H1 (cell line): ENCODE measurements around the gene LAMA3. TPM values are rescaled to one million over a fixed set of nuclear protein-coding genes. Genes with fewer than 3 reads are reported as not detected.

ENCODE experiments used
- CTCF ChIA-PET: fragments of 300-600 bp; sonication (Branson Sonifier 250); formaldehyde crosslinking; loops from one replicate; lab custom pipeline; 2021; ENCODE audit not compliant: partially characterized antibody; lab: Charles Lee
- POLR2A ChIA-PET: fragments of 300-600 bp; sonication (Branson Sonifier 250); formaldehyde crosslinking; loops from one replicate; lab custom pipeline; 2021; ENCODE audit warnings: inconsistent platforms; ENCODE audit not compliant: partially characterized antibody; lab: Charles Lee
- DNase-seq, 2 experiments: peaks; one replicate each; pipeline versions ENCODE4 v3.0.0 to v3.0.0-alpha.2; 2010 to 2022; ENCODE audit warnings: low spot score in 2 of 2, low read depth in 1 of 2, mixed read lengths in 1 of 2
- FAIRE-seq: peaks from 2 replicates; lab custom pipeline; 2011; peaks lifted over from hg19 to GRCh38; lab: Jason Lieb, UNC
- H2AFZ ChIP-seq: 2 replicates; pipeline ENCODE4 v1.8.1; 2012; ENCODE audit warnings: low read length, inconsistent platforms
- H2AK5ac ChIP-seq: 2 replicates; pipeline ENCODE4 v1.6.1; 2013; ENCODE audit warnings: low read depth, low read length
- H2BK120ac ChIP-seq: replicated peaks from 2 replicates; pipeline ENCODE3; 2013; ENCODE audit warnings: low read depth, low read length, inconsistent platforms
- H2BK12ac ChIP-seq: 2 replicates; pipeline ENCODE4 v1.6.1; 2013; ENCODE audit warnings: low read depth, low read length
- H2BK15ac ChIP-seq: 2 replicates; pipeline ENCODE4 v1.6.1; 2013; ENCODE audit warnings: low read length
- H2BK20ac ChIP-seq: 2 replicates; pipeline ENCODE4 v1.6.1; 2013; ENCODE audit warnings: low read length
- H2BK5ac ChIP-seq: 2 replicates; pipeline ENCODE4 v1.6.1; 2013; ENCODE audit warnings: low read depth, low read length
- H3K14ac ChIP-seq: 2 replicates; pipeline ENCODE4 v1.6.1; 2013; ENCODE audit warnings: inconsistent platforms; ENCODE audit not compliant: insufficient read length
- H3K18ac ChIP-seq: 2 replicates; pipeline ENCODE4 v1.6.1; 2013; ENCODE audit warnings: low read length; ENCODE audit errors: extremely low read depth
- H3K23ac ChIP-seq: 2 replicates; pipeline ENCODE4 v1.6.1; 2013; ENCODE audit warnings: inconsistent platforms; ENCODE audit not compliant: insufficient read length
- H3K23me2 ChIP-seq: 2 replicates; pipeline ENCODE4 v1.6.1; 2013; ENCODE audit warnings: low read depth, low read length
- H3K27ac ChIP-seq: 2 replicates; pipeline ENCODE4 v1.6.1; 2011; ENCODE audit warnings: low read depth, low read length, inconsistent platforms
- H3K27me3 ChIP-seq, 4 experiments: replicated peaks in 1 of 4; 1 replicate in 1 of 4; 2 replicates in 3 of 4; pipeline versions ENCODE4 v1.6.1 to v1.8.1; 2011 to 2013; ENCODE audit warnings: low read length in 3 of 4, mild to moderate bottlenecking in 3 of 4, inconsistent platforms in 2 of 4, mixed read lengths in 2 of 4, moderate library complexity in 1 of 4; ENCODE audit not compliant: control insufficient read depth in 3 of 4, insufficient read depth in 3 of 4; ENCODE audit errors: extremely low read depth in 1 of 4
- H3K36me3 ChIP-seq, 4 experiments: 2 replicates each; pipeline versions ENCODE4 v1.6.1 to v1.8.1; 2011 to 2013; ENCODE audit warnings: mild to moderate bottlenecking in 4 of 4, low read length in 3 of 4, moderate library complexity in 2 of 4, control low read depth in 1 of 4, inconsistent platforms in 1 of 4; ENCODE audit not compliant: insufficient read depth in 4 of 4, control insufficient read depth in 2 of 4
- H3K4ac ChIP-seq: replicated peaks from 2 replicates; pipeline ENCODE3; 2013; ENCODE audit warnings: low read length, low read depth, mixed read lengths, inconsistent platforms; ENCODE audit not compliant: insufficient read length
- H3K4me1 ChIP-seq, 4 experiments: replicated peaks in 1 of 4; 1 replicate in 1 of 4; 2 replicates in 3 of 4; pipeline versions ENCODE4 v1.6.1 to v1.8.1; 2011 to 2013; ENCODE audit warnings: low read length in 3 of 4, inconsistent platforms in 2 of 4, mixed read lengths in 1 of 4; ENCODE audit not compliant: insufficient read depth in 4 of 4, control insufficient read depth in 3 of 4
- H3K4me2 ChIP-seq, 2 experiments: 2 replicates each; pipeline versions ENCODE4 v1.6.1 to v1.8.1; 2011 to 2013; ENCODE audit warnings: low read depth in 2 of 2, low read length in 2 of 2, control low read depth in 1 of 2, inconsistent platforms in 1 of 2, mild to moderate bottlenecking in 1 of 2; ENCODE audit not compliant: insufficient read depth in 1 of 2
- H3K4me3 ChIP-seq, 4 experiments: fragments of 200-600, 300-600 bp in 1 of 4; sonication (generic), shearing (Covaris generic), sonication (Bioruptor Twin) in 1 of 4; 2 replicates each; pipeline versions ENCODE4 v1.5.1 to v1.8.1; 2011 to 2016; ENCODE audit warnings: low read length in 4 of 4, low read depth in 3 of 4, control low read depth in 2 of 4, inconsistent platforms in 2 of 4, mild to moderate bottlenecking in 2 of 4, mixed read lengths in 1 of 4, moderate library complexity in 1 of 4; ENCODE audit not compliant: insufficient read depth in 2 of 4; ENCODE audit errors: extremely low read depth in 1 of 4
- H3K56ac ChIP-seq: replicated peaks from 2 replicates; pipeline ENCODE3; 2013; ENCODE audit warnings: low read depth, mild to moderate bottlenecking, mixed read lengths, low read length, inconsistent platforms; ENCODE audit not compliant: insufficient read length
- H3K79me1 ChIP-seq: 2 replicates; pipeline ENCODE4 v1.6.1; 2013; ENCODE audit warnings: low read depth, low read length, control low read depth
- H3K79me2 ChIP-seq, 2 experiments: 2 replicates each; pipeline versions ENCODE4 v1.6.1 to v1.8.1; 2012 to 2013; ENCODE audit warnings: low read length in 2 of 2, mild to moderate bottlenecking in 2 of 2, inconsistent platforms in 1 of 2; ENCODE audit not compliant: insufficient read depth in 2 of 2, control insufficient read depth in 1 of 2
- H3K9ac ChIP-seq, 4 experiments: replicated peaks in 1 of 4; 1 replicate in 1 of 4; 2 replicates in 3 of 4; pipeline versions ENCODE4 v1.6.1 to v1.8.1; 2011 to 2013; ENCODE audit warnings: low read depth in 3 of 4, low read length in 3 of 4, control low read depth in 2 of 4, mild to moderate bottlenecking in 2 of 4, moderate library complexity in 2 of 4, inconsistent platforms in 1 of 4; ENCODE audit errors: extremely low read depth in 1 of 4
- H3K9me3 ChIP-seq, 2 experiments: 2 replicates each; pipeline versions ENCODE4 v1.6.1 to v1.8.1; 2012 to 2013; ENCODE audit warnings: mild to moderate bottlenecking in 2 of 2, moderate library complexity in 2 of 2, control low read depth in 1 of 2, inconsistent platforms in 1 of 2, low read depth in 1 of 2, low read length in 1 of 2, mixed read lengths in 1 of 2; ENCODE audit not compliant: insufficient read depth in 2 of 2
- H4K20me1 ChIP-seq, 2 experiments: replicated peaks in 1 of 2; 2 replicates each; pipeline versions ENCODE3 to v1.8.1; 2011 to 2013; ENCODE audit warnings: inconsistent platforms in 2 of 2, low read length in 2 of 2, mild to moderate bottlenecking in 1 of 2; ENCODE audit not compliant: insufficient read depth in 2 of 2, control insufficient read depth in 1 of 2
- H4K5ac ChIP-seq: 2 replicates; pipeline ENCODE4 v1.6.1; 2013; ENCODE audit warnings: low read length, low read depth, mixed read lengths, inconsistent platforms; ENCODE audit not compliant: insufficient read length
- H4K8ac ChIP-seq: 2 replicates; pipeline ENCODE4 v1.8.0; 2013; ENCODE audit warnings: mild to moderate bottlenecking, moderate library complexity, low read length, inconsistent platforms; ENCODE audit not compliant: insufficient read depth; ENCODE audit errors: extremely low read depth
- H4K91ac ChIP-seq: replicated peaks from 2 replicates; pipeline ENCODE3; 2013; ENCODE audit warnings: low read length, mixed read lengths, inconsistent platforms; ENCODE audit not compliant: insufficient read length
- BACH1 ChIP-seq: IDR thresholded peaks from 2 replicates; pipeline ENCODE4 v1.6.1; 2012; ENCODE audit warnings: low read length, improper control_type of control experiment
- CBX5 ChIP-seq: fragments of 300-800, 300-1000 bp; sonication (generic); IDR thresholded peaks from 2 replicates; pipeline ENCODE4 v1.7.1; 2016; ENCODE audit warnings: antibody characterized with exemption, low read length, low read depth
- CBX8 ChIP-seq: fragments of 300-800, 300-1000 bp; sonication (generic); IDR thresholded peaks from 2 replicates; pipeline ENCODE4 v1.7.1; 2016; ENCODE audit warnings: low read depth, low read length, borderline replicate concordance
- MAFK ChIP-seq: IDR thresholded peaks from 2 replicates; pipeline ENCODE4 v1.6.1; 2012; ENCODE audit warnings: low read depth, mild to moderate bottlenecking, improper control_type of control experiment, low read length
- PHF8 ChIP-seq: fragments of 200-600 bp; sonication (generic); conservative IDR thresholded peaks from 2 replicates; pipeline ENCODE4 v1.7.1; 2012; ENCODE audit warnings: low read depth, mild to moderate bottlenecking, inconsistent platforms, low read length, moderate library complexity
- RFX5 ChIP-seq: IDR thresholded peaks from 2 replicates; pipeline ENCODE4 v1.6.1; 2011; ENCODE audit warnings: low read depth, low read length, improper control_type of control experiment, borderline replicate concordance
- SIRT6 ChIP-seq: IDR thresholded peaks from one replicate; pipeline ENCODE4 v1.7.1; 2012; ENCODE audit warnings: low read length, inconsistent platforms
- SIX5 ChIP-seq: IDR thresholded peaks from 2 replicates; pipeline ENCODE4 v1.6.1; 2011; ENCODE audit warnings: mild to moderate bottlenecking, low read depth, low read length
- TAF7 ChIP-seq: optimal IDR thresholded peaks from 2 replicates; pipeline ENCODE3; 2011; ENCODE audit warnings: low read depth, mild to moderate bottlenecking, inconsistent platforms, low read length, moderate library complexity, borderline replicate concordance
- TBP ChIP-seq: IDR thresholded peaks from 2 replicates; pipeline ENCODE4 v1.6.1; 2011; ENCODE audit warnings: low read depth, low read length, improper control_type of control experiment
- whole genome bisulfite sequencing, 2 experiments: shearing (Covaris generic) in 1 of 2; methylation state at CpG; one replicate each; pipeline versions ENCODE4 v1.1.6 to v1.1.7; 2013 to 2015; ENCODE audit warnings: low lambda C conversion rate in 2 of 2, mixed read lengths in 2 of 2, inconsistent platforms in 1 of 2, low coverage in 1 of 2, missing lambda C conversion rate in 1 of 2; ENCODE audit not compliant: insufficient replicate concordance in 2 of 2, insufficient coverage in 1 of 2, insufficient read length in 1 of 2; ENCODE audit errors: extremely low coverage in 1 of 2, missing lambda C conversion rate in 1 of 2; 5-methylcytosine and 5-hydroxymethylcytosine counted together
- polyA plus RNA-seq, 7 experiments: library from polyadenylated mRNA; depleted of rRNA in 3 of 7; stranded (reverse) in 5 of 7; unstranded in 2 of 7; fragments of >200 nt in 5 of 7; fragments of 200-250 nt in 2 of 7; gene quantifications; 1 replicate in 5 of 7; 2 replicates in 1 of 7; 4 replicates in 1 of 7; pipeline versions ENCODE4 v1.2.1 to v1.2.3, GENCODE V29; 2011 to 2013; ENCODE audit warnings: missing spikeins in 2 of 7, mixed read lengths in 2 of 7
- total RNA-seq: library from RNA; stranded (reverse); fragmentation: NEBNext Ultra II Directional; extraction: Animal tissue kit (Norgen Biotek cat#: 25700); gene quantifications from 2 replicates; pipeline ENCODE4 v1.2.1, GENCODE V29; 2021

LAMA3 gene
- total and polyA plus RNA-seq, 2 of the 8 experiments (the other 6 are each of a cell fraction or from before 2014, with no cell fraction given), result 0.76 to 5.0 TPM

DNA sequence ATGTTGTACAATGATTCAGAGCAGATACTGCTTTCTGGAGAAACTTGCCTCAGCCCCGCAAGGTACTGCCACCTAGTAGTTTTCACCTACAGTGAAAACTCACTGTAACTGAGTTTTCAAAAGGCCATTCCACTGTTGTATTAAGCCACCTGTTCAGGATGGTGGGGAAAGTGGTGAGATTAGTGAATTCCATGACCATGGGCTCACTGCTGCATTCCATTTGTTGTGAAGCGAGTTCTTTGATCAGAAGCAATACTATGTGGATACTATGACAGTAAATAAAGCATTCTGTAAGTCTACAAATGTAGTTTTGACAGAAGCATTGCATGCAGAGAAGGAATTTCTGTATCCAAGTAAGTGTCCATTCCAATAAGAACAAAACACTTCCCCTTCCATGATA is 113.6 kb downstream of the LAMA3 start:
- Histone ChIP-seq H4K8ac (no peak overlapping the region), H4K20me1 (no peaks in the 10 kb centered on the region), H2BK120ac (no peak overlapping the region), H2BK15ac (no peak overlapping the region), H2BK20ac (no peak overlapping the region), H4K91ac (no peak overlapping the region), H2AK5ac (no peak overlapping the region), H3K79me2 (no peaks in the 10 kb centered on the region), H3K27ac (no peak overlapping the region), H3K23me2 (no peaks in the 10 kb centered on the region), H2BK12ac (no peak overlapping the region), H3K9me3 (no peaks in the 10 kb centered on the region), H3K9ac (no peak overlapping the region), H3K27me3 (no peaks in the 10 kb centered on the region), H4K5ac (no peak overlapping the region), H3K36me3 (no peaks in the 10 kb centered on the region), H3K14ac (no peak overlapping the region), H3K18ac (no peak overlapping the region), H3K4ac (no peak overlapping the region), H3K4me3 (no peak overlapping the region), H2BK5ac (no peak overlapping the region), H3K79me1 (no peaks in the 10 kb centered on the region), H3K56ac (no peak overlapping the region), H3K23ac (no peak overlapping the region), H3K4me2 (no peak overlapping the region), H3K4me1 (no peaks in the 10 kb centered on the region), H2AFZ (no peak overlapping the region)
- FAIRE-seq (no peak), DNase-seq (no peak)
- CTCF ChIA-PET, result no interaction called here
- POLR2A ChIA-PET, result no interaction called here
- WGBS, 2 experiments, result 95% methylated on average over 2 of the region's 2 CpGs; no CpG with 5 or more reads in 1 of the 2 experiments
- TF ChIP-seq TBP (no peak), CBX5 (no peak), BACH1 (no peak), TAF7 (no peak), MAFK (no peak), SIX5 (no peak), CBX8 (no peak), RFX5 (no peak), PHF8 (no peak), SIRT6 (no peak)
